HG02884 (cell line): Measurements from ENCODE around the gene LRRN2.
"Not testable (repeated sequence)": the region's sequence is repeated elsewhere in the genome, so short reads cannot be mapped to it uniquely, and the experiment has no call there.

Experiments
- ATAC-seq: cut with Tn5 transposase; IDR thresholded peaks from one replicate; pipeline ENCODE4 v1.9.1; 2021; ENCODE audit warnings: mild to moderate bottlenecking, moderate library complexity; ENCODE audit not compliant: unreplicated experiment

LRRN2 gene

DNA sequence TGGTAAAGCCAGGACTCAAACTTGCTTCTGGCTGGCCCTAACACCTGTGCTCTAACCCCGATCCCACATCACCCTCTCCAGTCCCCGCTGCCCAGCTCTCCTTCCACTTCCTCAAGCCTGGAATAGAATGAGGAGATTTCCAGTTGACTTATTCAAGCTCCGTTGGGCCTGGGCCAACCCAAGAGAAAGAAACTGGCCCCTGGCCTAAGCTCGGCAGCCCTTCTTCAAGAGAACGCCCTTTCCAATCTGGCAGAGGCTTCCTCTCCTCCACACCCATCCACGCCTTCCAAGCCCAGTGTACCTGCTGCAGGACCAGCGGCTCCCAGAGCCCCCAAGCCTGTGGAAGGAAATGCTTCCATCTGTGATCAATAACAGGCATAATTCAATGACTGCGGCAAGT lies 51.9 kb downstream of the LRRN2 start:
- no peak for ATAC-seq

- ATAC-seq: no peak
Observed at GRCh38 chr1:204630132-204630905, 55.2 kb downstream of the LRRN2 start.

- not testable (repeated sequence) for ATAC-seq
Observed at GRCh38 chr1:204629459-204629858, 56.1 kb downstream of the LRRN2 start.

DNA sequence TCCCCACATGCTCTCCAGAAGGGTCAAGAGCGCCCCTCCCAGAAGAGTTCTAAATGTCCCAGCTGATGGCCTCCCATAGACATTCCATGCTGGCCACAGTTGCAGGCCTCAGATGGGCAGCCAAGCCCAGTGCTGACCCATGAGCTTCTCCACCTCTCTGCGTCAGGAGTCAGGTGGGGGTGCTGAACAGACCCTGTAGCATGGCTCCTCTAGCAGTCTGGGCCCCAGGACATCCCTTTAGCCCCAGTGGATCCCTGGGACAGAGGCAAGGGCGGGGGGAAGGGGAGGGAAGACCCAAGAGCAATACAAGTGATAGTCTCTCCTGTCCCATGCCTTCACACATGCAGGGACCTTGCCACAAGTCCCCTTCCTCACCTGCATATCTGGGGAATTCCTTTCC lies 56.7 kb downstream of the LRRN2 start:
- ATAC-seq: no peak

- no peak for ATAC-seq
Observed at GRCh38 chr1:204627436-204627835, 58.1 kb downstream of the LRRN2 start.

DNA sequence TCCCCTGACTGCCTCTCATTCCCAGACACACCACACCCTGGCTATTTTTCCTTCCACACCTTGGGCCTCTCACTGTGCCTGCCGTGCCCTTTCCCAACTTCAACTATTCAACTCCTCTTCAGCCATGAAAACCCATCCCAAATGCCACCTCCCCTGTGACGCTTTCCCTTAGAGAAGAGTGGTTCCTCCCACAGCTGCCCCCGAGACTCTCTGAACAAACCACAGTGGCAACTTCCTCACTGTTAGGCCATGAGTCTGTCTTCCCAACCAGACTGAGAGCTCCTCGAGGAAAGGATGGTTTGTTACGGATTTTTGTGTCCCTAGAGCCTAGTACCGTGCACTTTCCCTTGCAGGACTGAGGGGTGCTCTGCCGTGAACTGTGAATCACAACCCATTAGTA lies 59.2 kb downstream of the LRRN2 start:
- no peak for ATAC-seq

DNA sequence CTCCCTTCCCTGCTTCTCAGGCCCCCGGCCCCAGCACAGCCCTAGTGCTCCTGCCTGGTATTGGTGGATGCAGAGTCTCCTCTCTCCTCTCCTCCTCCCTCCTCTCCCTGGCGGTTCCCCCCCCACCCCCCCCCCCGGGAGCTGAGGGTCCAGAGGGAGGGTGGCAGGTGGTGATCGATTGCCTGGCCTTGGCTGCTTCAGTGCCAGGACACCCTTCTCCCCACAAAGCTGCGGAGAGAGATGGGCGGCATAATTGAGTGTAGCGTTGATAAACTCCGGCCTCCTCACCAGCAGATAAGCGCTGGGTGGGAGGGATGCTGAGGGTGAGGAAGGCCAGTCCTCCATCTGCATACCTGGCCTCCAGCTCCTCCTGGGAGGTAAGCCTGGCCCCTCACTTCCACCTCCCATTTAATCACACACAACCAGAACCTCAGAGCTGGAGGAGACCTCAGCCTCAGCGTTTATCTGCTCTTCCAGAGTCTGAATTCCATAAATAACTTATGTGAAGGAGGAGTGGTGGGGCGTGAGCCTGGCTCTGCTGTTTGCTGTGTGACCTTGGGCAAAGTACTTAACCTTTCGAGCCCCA lies 60.8 kb downstream of the LRRN2 start:
- no peak for ATAC-seq

DNA sequence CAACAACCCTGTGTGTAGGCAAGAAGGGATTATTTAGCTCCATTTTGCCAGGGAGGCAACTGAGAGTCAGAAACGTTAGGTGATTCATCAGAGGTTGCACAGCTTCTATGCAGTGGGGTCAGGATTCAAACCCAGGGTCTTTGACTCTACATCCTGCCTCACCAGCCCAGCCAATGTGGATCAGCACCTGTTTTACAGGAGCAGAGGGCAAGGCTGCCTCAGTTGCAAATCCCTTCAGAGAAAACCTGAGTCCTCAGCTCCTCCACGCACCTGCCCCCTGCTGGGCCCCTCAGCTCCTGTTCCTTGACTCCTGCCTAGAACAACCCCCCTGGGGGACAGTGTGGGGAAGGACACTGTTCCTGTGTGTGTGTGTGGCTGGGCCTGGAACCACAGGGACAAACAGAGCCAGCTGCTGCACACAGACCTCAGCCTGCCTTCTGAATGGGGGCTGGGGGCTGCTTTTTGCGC lies 61.6 kb downstream of the LRRN2 start:
- ATAC-seq: no peak

DNA sequence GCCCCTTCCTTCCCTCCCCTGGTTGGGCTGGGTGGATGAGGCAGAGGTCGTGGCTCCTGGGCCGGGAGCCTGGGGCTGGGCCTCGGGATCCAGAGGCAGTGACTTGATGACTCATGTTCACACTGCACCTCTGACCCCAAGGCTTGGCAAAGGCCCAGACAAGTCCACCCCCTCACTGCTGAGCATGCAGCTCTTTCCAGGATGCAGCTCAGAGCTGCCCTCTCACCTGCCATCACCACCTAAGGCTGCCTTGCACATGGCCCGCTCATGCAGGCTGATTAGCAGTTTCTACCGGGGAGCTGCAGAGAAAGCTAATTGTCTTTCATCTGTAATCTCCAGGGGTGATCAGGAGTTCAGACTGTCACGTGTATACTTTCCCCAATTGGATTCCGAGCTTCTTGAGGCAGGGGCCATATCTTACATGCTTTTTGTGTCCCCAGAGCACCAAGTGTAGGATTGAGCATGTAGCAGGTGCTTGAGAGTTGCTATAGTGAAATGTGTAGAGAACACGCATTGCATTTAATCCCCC lies 62.1 kb downstream of the LRRN2 start:
- ATAC-seq: no peak

- no peak for ATAC-seq
Observed at GRCh38 chr1:204621996-204622395, 63.5 kb downstream of the LRRN2 start.

GRCh38 chr1:204621396-204621795 lies 64.1 kb downstream of the LRRN2 start:
- no peak for ATAC-seq

GRCh38 chr1:204619721-204620120 lies 65.8 kb downstream of the LRRN2 start:
- ATAC-seq: no peak

GRCh38 chr1:204618148-204618760 lies 67.3 kb downstream of the LRRN2 start:
- no peak for ATAC-seq

DNA sequence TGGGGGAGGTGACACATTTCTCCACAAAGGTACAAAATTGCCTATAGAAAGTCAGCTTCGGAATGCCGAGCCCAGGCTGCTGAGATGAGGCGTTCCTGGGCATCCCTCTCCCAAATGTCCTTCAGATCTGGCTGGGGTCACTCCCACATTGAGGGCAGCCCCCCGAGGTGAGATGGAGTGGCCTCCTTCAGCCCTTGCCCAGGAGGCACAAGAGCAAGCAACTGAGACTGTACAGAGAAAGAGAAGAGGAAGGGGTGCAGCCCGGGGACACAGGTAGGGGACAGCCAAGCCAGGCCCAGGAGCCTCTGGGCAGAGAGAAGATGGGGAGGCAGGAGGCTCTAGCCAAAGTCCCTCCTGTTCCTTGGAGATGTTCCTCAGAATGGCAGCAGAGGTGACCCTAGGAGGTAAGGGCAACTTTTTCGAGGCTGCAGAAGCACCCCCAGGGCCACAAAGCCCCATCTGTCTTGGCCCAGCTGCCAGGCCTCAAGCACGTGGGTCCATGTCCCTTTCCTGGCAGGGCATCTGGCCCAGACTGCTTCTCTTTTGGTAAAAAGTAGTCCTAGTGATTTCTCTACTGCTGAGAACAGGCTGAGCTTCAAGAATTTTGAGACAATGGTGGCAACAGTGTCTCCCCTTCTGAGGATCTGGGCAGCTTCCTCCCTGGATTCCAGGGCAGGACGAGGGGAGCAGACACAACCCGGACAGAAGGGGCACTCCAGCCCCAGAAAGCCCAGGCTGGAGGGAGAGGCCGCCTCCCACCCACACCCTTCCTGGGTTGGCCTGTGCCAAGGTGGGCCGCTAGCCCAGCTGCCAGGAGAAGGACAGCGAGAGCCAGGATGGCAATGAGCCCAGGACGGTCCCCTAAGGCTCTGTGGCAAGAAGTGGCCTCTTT lies 68.0 kb downstream of the LRRN2 start:
- no peak for ATAC-seq

- no peak for ATAC-seq
Observed at GRCh38 chr1:204616641-204617040, 68.9 kb downstream of the LRRN2 start.

DNA sequence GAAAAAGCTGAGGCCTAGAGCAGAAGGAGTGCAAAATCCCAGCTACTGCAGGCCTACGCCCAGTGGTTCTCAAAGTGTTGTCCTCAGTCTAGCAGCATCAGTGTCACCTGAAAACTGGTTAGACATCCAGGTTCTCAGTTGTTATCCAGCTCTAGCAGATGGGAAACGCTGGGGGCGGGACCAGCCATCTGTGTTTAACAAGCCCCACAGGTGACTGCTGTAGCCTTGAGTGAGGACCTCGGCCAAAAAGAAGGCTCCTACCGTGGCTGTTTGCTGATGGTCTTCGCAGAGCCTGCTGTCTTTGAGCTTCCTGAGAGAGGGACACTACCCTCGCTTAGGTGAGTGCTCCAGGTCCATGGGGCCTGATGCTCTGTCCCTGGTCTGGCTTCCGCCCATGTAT lies 69.7 kb downstream of the LRRN2 start:
- ATAC-seq: no peak

DNA sequence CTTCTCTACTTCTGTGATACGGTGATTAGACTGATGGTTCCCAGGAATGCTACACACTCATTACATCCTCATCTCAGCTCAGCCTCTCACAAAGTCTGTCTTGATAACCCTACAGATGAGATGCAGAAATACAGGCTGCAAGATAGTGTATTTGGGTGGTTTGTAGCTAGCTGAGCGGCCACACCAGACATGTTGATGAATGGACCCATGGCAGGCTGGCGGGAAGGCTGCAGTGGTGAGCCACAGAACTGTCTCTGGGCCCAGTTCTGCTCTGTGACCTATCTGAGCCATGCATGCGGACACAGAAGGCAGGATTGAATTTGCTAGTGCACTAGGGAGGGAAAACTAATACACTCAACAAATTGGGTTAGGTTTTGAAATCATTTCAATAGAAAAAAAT lies 71.9 kb downstream of the LRRN2 start:
- no peak for ATAC-seq

GRCh38 chr1:204612326-204612725 lies 73.2 kb downstream of the LRRN2 start:
- no peak for ATAC-seq

DNA sequence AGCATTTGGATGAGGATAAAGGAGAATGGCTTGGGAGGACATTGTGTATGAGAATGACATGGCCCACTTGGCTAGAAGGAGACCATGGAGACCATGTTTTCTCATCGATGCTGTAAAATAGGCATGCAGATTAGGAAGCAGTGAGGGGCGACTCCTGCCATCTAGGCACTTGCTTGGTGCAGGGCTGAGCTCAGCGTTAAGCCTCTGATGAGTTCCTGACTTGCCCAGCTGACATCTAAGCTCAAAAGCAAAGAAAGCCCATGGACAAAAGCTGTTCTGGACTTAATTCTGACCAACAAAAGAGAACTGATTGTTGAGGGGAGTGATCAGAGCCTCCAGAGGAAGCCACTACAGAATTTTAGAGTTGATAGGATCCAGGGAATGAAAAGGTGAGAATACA lies 74.5 kb downstream of the LRRN2 start:
- no peak for ATAC-seq

DNA sequence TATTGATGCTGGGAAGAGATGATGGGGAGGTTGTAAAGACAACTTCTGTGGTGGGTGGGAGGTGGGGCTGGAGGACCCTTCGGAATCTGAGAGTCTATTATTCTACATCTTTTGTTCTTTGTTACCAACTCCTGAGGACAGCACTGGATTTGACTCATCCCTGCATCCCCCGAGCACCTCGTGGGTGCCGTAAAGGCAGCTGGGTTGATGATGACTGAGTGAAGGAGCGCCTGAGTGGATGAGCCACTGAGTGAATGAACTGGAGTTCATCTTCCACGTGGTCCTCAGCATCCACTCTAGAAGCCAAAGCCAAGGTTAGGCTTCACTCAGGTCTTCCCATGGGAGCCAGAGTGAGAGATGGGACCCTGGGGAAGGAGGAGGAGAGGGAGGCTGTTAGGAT lies 77.6 kb downstream of the LRRN2 start:
- no peak for ATAC-seq

DNA sequence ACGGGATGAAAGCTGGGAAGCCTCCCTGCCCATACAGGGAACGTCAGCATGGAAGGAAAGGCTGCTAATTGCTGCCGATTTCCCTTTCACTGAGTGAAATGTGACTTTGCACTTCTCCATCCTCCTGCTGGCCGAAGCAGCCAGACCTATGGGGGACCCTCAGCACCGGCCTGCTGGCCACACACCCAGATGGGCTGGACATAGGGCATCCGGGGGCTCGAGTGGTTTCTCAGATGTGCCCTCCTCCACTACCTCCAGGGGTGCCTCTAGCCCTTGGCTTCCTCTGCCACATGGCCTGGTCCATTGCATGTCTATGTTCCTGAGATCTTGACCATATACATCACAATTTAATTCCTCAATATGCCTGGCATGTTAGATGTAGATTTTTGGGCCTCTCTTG lies 79.7 kb downstream of the LRRN2 start:
- ATAC-seq: no peak
